A549 (cell line): ENCODE data around the gene SORCS3. TPM values are rescaled to one million over a fixed set of nuclear protein-coding genes. Genes with fewer than 3 reads are reported as not detected.

ENCODE experiments used
- ATAC-seq, 2 experiments: fragments of 200-7000 bp in 1 of 2; fragments of >200 bp in 1 of 2; cut with Nextera tagmentation in 1 of 2; cut with Tn5 transposase in 1 of 2; 3 replicates each; pipeline versions ENCODE4 v1.8.0 to v1.9.1; 2018 to 2020; ENCODE audit warnings: mild to moderate bottlenecking in 1 of 2, moderate library complexity in 1 of 2
- CTCF ChIA-PET: fragments of 300-600 bp; sonication (Branson Sonifier 250); formaldehyde crosslinking; extraction: SDS; loops from one replicate; lab custom pipeline; 2021; ENCODE audit warnings: antibody characterized with exemption, inconsistent platforms; lab: Yijun Ruan, JAX
- POLR2A ChIA-PET: fragments of 350-600 bp; formaldehyde crosslinking; extraction: SDS; loops from one replicate; lab custom pipeline; 2021; ENCODE audit warnings: antibody characterized with exemption, inconsistent platforms; lab: Yijun Ruan, JAX
- DNase-seq, 2 experiments: peaks; one replicate each; pipeline versions ENCODE4 v3.0.0 to v3.0.0-alpha.2; 2011 to 2016; ENCODE audit warnings: low read depth in 1 of 2, low spot score in 1 of 2
- FAIRE-seq: peaks from 2 replicates; lab custom pipeline; 2011; peaks lifted over from hg19 to GRCh38; lab: Jason Lieb, UNC
- H3K27ac ChIP-seq, 2 experiments: fragments of >200 bp; sonication (Bioruptor Twin); formaldehyde crosslinking; 3 replicates each; pipeline ENCODE4 v1.5.1; 2016 to 2017
- H3K4me1 ChIP-seq: fragments of >200 bp; sonication (Bioruptor Twin); formaldehyde crosslinking; 3 replicates; pipeline ENCODE4 v1.6.1; 2016
- H3K4me2 ChIP-seq: fragments of >200 bp; sonication (Bioruptor Twin); formaldehyde crosslinking; 3 replicates; pipeline ENCODE4 v1.6.1; 2016
- H3K4me3 ChIP-seq: fragments of >200 bp; sonication (Bioruptor Twin); formaldehyde crosslinking; 3 replicates; pipeline ENCODE4 v1.5.1; 2016
- H3K9me3 ChIP-seq: fragments of >200 bp; sonication (Bioruptor Twin); formaldehyde crosslinking; 3 replicates; pipeline ENCODE4 v1.6.1; 2016
- ATOH8 ChIP-seq: fragments of 250-450 bp; sonication (Bioruptor Pico); IDR thresholded peaks from 2 replicates; pipeline ENCODE4 v1.5.0; 2020; ENCODE audit warnings: low read depth, mild to moderate bottlenecking, moderate library complexity
- BHLHE40 ChIP-seq: IDR thresholded peaks from 2 replicates; pipeline ENCODE4 v1.6.1; 2012; ENCODE audit warnings: low read depth, low read length, inconsistent platforms
- CBX2 ChIP-seq: fragments of 200-600 bp; sonication (generic); IDR thresholded peaks from 2 replicates; pipeline ENCODE4 v1.6.1; 2016; ENCODE audit warnings: low read depth, mild to moderate bottlenecking, borderline replicate concordance
- EHMT2 ChIP-seq: fragments of 200-600 bp; sonication (generic); IDR thresholded peaks from 2 replicates; pipeline ENCODE4 v1.6.1; 2016; ENCODE audit warnings: antibody characterized with exemption, low read depth, mild to moderate bottlenecking, moderate library complexity
- ESRRA ChIP-seq: fragments of 150-350 bp; IDR thresholded peaks from 2 replicates; pipeline ENCODE4 v1.6.1; 2014; ENCODE audit warnings: mild to moderate bottlenecking, low read length, borderline replicate concordance
- FOSL2 ChIP-seq, 2 experiments: fragments of 450-650 bp in 1 of 2; fragments of >200 bp in 1 of 2; sonication (Bioruptor Twin) in 1 of 2; formaldehyde crosslinking; IDR thresholded peaks; 2 replicates each; pipeline versions ENCODE4 v1.5.0 to v1.6.1; 2016 to 2020; ENCODE audit warnings: mild to moderate bottlenecking in 1 of 2, moderate library complexity in 1 of 2
- FOXS1 ChIP-seq: fragments of 250-450 bp; sonication (Bioruptor Pico); IDR thresholded peaks from 2 replicates; pipeline ENCODE4 v1.5.0; 2020; ENCODE audit warnings: mild to moderate bottlenecking, moderate library complexity
- GATA3 ChIP-seq: IDR thresholded peaks from 2 replicates; pipeline ENCODE4 v1.6.1; 2012; ENCODE audit warnings: borderline replicate concordance
- HDAC2 ChIP-seq: fragments of 200-600 bp; sonication (generic); IDR thresholded peaks from 2 replicates; pipeline ENCODE4 v1.6.1; 2016
- HOXB5 ChIP-seq: fragments of 250-450 bp; sonication (Bioruptor Pico); IDR thresholded peaks from 2 replicates; pipeline ENCODE4 v1.5.0; 2020; ENCODE audit warnings: mild to moderate bottlenecking, moderate library complexity
- JUNB ChIP-seq: fragments of >200 bp; sonication (Bioruptor Twin); formaldehyde crosslinking; IDR thresholded peaks from 2 replicates; pipeline ENCODE4 v1.6.1; 2016
- MAFK ChIP-seq: fragments of 450-650 bp; IDR thresholded peaks from 2 replicates; pipeline ENCODE4 v1.6.1; 2014; ENCODE audit not compliant: partially characterized antibody
- MAX ChIP-seq: IDR thresholded peaks from 2 replicates; pipeline ENCODE4 v1.6.1; 2012
- PBX3 ChIP-seq: IDR thresholded peaks from 2 replicates; pipeline ENCODE4 v1.6.1; 2012
- PHF8 ChIP-seq: fragments of 200-600 bp; sonication (generic); IDR thresholded peaks from 2 replicates; pipeline ENCODE4 v1.6.1; 2016; ENCODE audit warnings: low read depth, mild to moderate bottlenecking, antibody characterized with exemption, moderate library complexity, borderline replicate concordance
- POLR2AphosphoS2 ChIP-seq: conservative IDR thresholded peaks from 2 replicates; pipeline ENCODE4 v1.6.1; 2012; ENCODE audit warnings: low read length, improper control_type of control experiment, inconsistent platforms
- RAD21 ChIP-seq, 2 experiments: fragments of >200 bp in 1 of 2; sonication (Bioruptor Twin) in 1 of 2; formaldehyde crosslinking in 1 of 2; IDR thresholded peaks in 1 of 2; conservative IDR thresholded peaks in 1 of 2; 2 replicates in 1 of 2; 3 replicates in 1 of 2; pipeline ENCODE4 v1.6.1; 2012 to 2018; ENCODE audit warnings: inconsistent platforms in 1 of 2
- RNF2 ChIP-seq: fragments of 200-600 bp; sonication (generic); IDR thresholded peaks from 2 replicates; pipeline ENCODE4 v1.6.1; 2016; ENCODE audit warnings: low read depth, mild to moderate bottlenecking, antibody characterized with exemption, moderate library complexity, borderline replicate concordance
- SMC3 ChIP-seq: fragments of >200 bp; sonication (Bioruptor Twin); formaldehyde crosslinking; IDR thresholded peaks from 3 replicates; pipeline ENCODE4 v1.6.1; 2018; ENCODE audit warnings: inconsistent platforms
- ZFP36 ChIP-seq: fragments of 450-650 bp; IDR thresholded peaks from 2 replicates; pipeline ENCODE4 v1.6.1; 2014; ENCODE audit warnings: borderline replicate concordance; ENCODE audit not compliant: partially characterized antibody
- ZNF302 ChIP-seq: fragments of 250-450 bp; sonication (Bioruptor Pico); IDR thresholded peaks from 2 replicates; pipeline ENCODE4 v1.9.0; 2021; ENCODE audit warnings: inconsistent platforms, mild to moderate bottlenecking, moderate library complexity
- ZSCAN20 ChIP-seq: fragments of 250-450 bp; sonication (Bioruptor Pico); IDR thresholded peaks from 2 replicates; pipeline ENCODE4 v1.8.0; 2022; ENCODE audit warnings: mild to moderate bottlenecking, moderate library complexity
- WGBS: methylation state at CpG from one replicate; pipeline ENCODE4 v1.1.6; 2017; ENCODE audit errors: missing lambda C conversion rate; 5-methylcytosine and 5-hydroxymethylcytosine counted together
- polyA plus RNA-seq, 4 experiments: library from polyadenylated mRNA; depleted of rRNA in 3 of 4; stranded (reverse); fragments of >200 nt; fragmentation: RNase III in 1 of 4; extraction: RNeasy Plus Mini Kit Qiagen cat#74134 plus additional on column Dnase treatment in 1 of 4; gene quantifications; 2 replicates in 3 of 4; 3 replicates in 1 of 4; pipeline ENCODE4 v1.2.3, GENCODE V29; 2011 to 2017
- TF ChIP-seq, protein P1 (sequence below): fragments of >200 bp; sonication (Bioruptor Twin); formaldehyde crosslinking; IDR thresholded peaks from 3 replicates; pipeline ENCODE4 v1.5.1; 2016
- TF ChIP-seq, protein P2 (sequence below): fragments of 150-350 bp; IDR thresholded peaks from 2 replicates; pipeline ENCODE4 v1.6.1; 2014; ENCODE audit warnings: low read depth, mild to moderate bottlenecking, low read length

Gene SORCS3
- polyA plus RNA-seq, 2 of the 4 experiments (the other 2 are of a cell fraction) = not detected

- FAIRE-seq (no peak), ATAC-seq (peak; percentile 64 to 87; a peak in 5 of 6 replicates), DNase-seq (peak; percentile 28 to 38)
- CTCF ChIA-PET = interaction anchor here (0.6 to 2.1 kb wide), 13 partner anchors 8 to 246 kb away, joined by 3 to 11 read pairs (median 3); no protein-coding TSS in a partner anchor
- H3K4me3 ChIP-seq = no peak overlapping the region
- no peak overlapping the region for H3K4me2 ChIP-seq
- 0 out of 3 replicates have a peak, but pooled peaks cover 4% of the 10 kb centered on the region for H3K9me3 ChIP-seq
- TF ChIP-seq ZFP36 = peak; percentile 35
- peak; percentile 23 to 53; a peak in 3 of 5 replicates for TF ChIP-seq RAD21 (conservative IDR thresholded peaks at IDR 0.05 in 1 of 2, IDR thresholded peaks at IDR 0.05 in 1 of 2)
- TF ChIP-seq, protein P1, sequence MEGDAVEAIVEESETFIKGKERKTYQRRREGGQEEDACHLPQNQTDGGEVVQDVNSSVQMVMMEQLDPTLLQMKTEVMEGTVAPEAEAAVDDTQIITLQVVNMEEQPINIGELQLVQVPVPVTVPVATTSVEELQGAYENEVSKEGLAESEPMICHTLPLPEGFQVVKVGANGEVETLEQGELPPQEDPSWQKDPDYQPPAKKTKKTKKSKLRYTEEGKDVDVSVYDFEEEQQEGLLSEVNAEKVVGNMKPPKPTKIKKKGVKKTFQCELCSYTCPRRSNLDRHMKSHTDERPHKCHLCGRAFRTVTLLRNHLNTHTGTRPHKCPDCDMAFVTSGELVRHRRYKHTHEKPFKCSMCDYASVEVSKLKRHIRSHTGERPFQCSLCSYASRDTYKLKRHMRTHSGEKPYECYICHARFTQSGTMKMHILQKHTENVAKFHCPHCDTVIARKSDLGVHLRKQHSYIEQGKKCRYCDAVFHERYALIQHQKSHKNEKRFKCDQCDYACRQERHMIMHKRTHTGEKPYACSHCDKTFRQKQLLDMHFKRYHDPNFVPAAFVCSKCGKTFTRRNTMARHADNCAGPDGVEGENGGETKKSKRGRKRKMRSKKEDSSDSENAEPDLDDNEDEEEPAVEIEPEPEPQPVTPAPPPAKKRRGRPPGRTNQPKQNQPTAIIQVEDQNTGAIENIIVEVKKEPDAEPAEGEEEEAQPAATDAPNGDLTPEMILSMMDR = peak; percentile 45; the same call in 2 of the 3 replicates
- peak; percentile 47; the same call in 2 of the 3 replicates for TF ChIP-seq SMC3
- TF ChIP-seq HDAC2 = no peak
- no peak for TF ChIP-seq MAFK
- no peak for TF ChIP-seq CBX2
- no peaks in the 10 kb centered on the region for H3K4me1 ChIP-seq
- WGBS = 20% methylated on average over 6 of the region's 6 CpGs
- H3K27ac ChIP-seq = no peak overlapping the region
- POLR2A ChIA-PET = no interaction called here
These were observed 26.8 kb upstream of the SORCS3 start for GRCh38 chr10:104614245-104614831.

- FAIRE-seq = no peak
These were observed 26.0 kb upstream of the SORCS3 start for GRCh38 chr10:104615136-104615535.

DNA sequence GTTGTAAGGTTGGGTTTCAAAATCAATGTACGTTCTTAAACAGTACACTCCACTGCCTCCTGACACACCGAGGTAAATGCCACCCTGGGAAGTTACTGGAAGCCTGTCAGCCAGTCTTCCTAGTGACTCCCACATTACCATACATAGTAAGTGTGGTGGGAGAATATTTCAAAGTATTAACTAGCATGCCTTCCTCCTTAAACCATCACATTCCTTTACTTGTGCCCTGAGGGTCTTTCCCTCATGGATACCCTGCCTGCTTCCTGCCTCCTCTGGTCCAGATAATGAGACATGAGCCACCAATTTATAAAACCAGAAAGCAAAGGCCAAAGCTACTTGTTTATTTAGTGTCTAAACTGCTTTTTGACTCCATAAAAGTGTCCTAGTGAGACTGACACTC lies 23.3 kb upstream of the SORCS3 start:
- ATAC-seq (no peak), FAIRE-seq (no peak)
- Histone ChIP-seq H3K4me1 (no peaks in the 10 kb centered on the region), H3K4me3 (no peak overlapping the region)
- 0% methylated on average over 2 of the region's 2 CpGs for WGBS
- no peak for TF ChIP-seq BHLHE40
- TF ChIP-seq RNF2 = no peak
- no peak for TF ChIP-seq ZSCAN20 (CRISPR knock-in tag)
- no peak for TF ChIP-seq FOXS1 (CRISPR knock-in tag)
- no peak for TF ChIP-seq PBX3
- TF ChIP-seq GATA3 = no peak
- TF ChIP-seq ESRRA = no peak
- TF ChIP-seq, all 56 proteins: peak for 0
- ChIA-PET POLR2A (no interaction called here), CTCF (interaction anchor here (1.3 to 6.7 kb wide), 2 partner anchors 37 to 211 kb away, joined by 3 to 65 read pairs; no protein-coding TSS in a partner anchor)
- Histone ChIP-seq H3K9me3 (0 out of 3 replicates have a peak, but pooled peaks cover 4% of the 10 kb centered on the region), H3K27ac (no peak overlapping the region), H3K4me2 (no peak overlapping the region)
- no peak for DNase-seq

More at GRCh38 chr10:104615136-104615535, 26.0 kb upstream of the SORCS3 start:
- CTCF ChIA-PET = interaction anchor here (0.7 to 2.1 kb wide), 9 partner anchors 9 to 558 kb away, joined by 3 to 11 read pairs (median 3); no protein-coding TSS in a partner anchor
- Histone ChIP-seq H3K9me3 (0 out of 3 replicates have a peak, but pooled peaks cover 4% of the 10 kb centered on the region), H3K4me1 (no peaks in the 10 kb centered on the region), H3K4me2 (no peak overlapping the region), H3K27ac (no peak overlapping the region), H3K4me3 (no peak overlapping the region)
- 31% methylated on average over 2 of the region's 2 CpGs for WGBS
- POLR2A ChIA-PET = no interaction called here
- no peak for TF ChIP-seq JUNB
- TF ChIP-seq POLR2AphosphoS2 = no peak
- TF ChIP-seq, protein P2, sequence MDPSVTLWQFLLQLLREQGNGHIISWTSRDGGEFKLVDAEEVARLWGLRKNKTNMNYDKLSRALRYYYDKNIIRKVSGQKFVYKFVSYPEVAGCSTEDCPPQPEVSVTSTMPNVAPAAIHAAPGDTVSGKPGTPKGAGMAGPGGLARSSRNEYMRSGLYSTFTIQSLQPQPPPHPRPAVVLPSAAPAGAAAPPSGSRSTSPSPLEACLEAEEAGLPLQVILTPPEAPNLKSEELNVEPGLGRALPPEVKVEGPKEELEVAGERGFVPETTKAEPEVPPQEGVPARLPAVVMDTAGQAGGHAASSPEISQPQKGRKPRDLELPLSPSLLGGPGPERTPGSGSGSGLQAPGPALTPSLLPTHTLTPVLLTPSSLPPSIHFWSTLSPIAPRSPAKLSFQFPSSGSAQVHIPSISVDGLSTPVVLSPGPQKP = no peak
- TF ChIP-seq ZNF302 (CRISPR knock-in tag) = no peak
- TF ChIP-seq PHF8 = no peak
- no peak for TF ChIP-seq FOXS1 (CRISPR knock-in tag)
- TF ChIP-seq FOSL2 (IDR thresholded peaks at IDR 0.05) = no peak
- no peak for TF ChIP-seq FOSL2 (CRISPR knock-in tag; IDR thresholded peaks at IDR 0.05)
- no peak for TF ChIP-seq HOXB5
- TF ChIP-seq CBX2 = no peak
- TF ChIP-seq MAX = no peak
- no peak for TF ChIP-seq ATOH8 (CRISPR knock-in tag)
- TF ChIP-seq EHMT2 = no peak
- ATAC-seq (no peak), DNase-seq (no peak)
